GM20000 (cell line): Measurements from ENCODE around the gene TAS2R10.

Experiments used
- DNase-seq: peaks from one replicate; pipeline ENCODE4 v3.0.0; 2012; ENCODE audit warnings: low spot score
- CTCF ChIP-seq: IDR thresholded peaks from 2 replicates; pipeline ENCODE4 v1.5.1; 2012; ENCODE audit warnings: mild to moderate bottlenecking, control low read depth; ENCODE audit errors: extremely low read depth, missing control alignments

The TAS2R10 gene

GRCh38 chr12:10826258-10826657 lies at the start of gene TAS2R10:
TAS2R10 (minus strand) TSS chr12:10826358; CDS start chr12:10826269, 89 bp downstream.
- DNase-seq: no peak
- TF ChIP-seq CTCF: no peak

GRCh38 chr12:10873378-10873777 lies 47.2 kb upstream of the TAS2R10 start:
- TF ChIP-seq CTCF: no peak
- DNase-seq: no peak

- DNase-seq: no peak
- TF ChIP-seq CTCF: no peak
Measured at GRCh38 chr12:10867381-10867780, 41.2 kb upstream of the TAS2R10 start.

GRCh38 chr12:10863512-10864218 lies 37.5 kb upstream of the TAS2R10 start:
- no peak for DNase-seq
- TF ChIP-seq CTCF: no peak

GRCh38 chr12:10861366-10861765 lies 35.2 kb upstream of the TAS2R10 start:
- no peak for TF ChIP-seq CTCF
- DNase-seq: no peak

- TF ChIP-seq CTCF: no peak
- DNase-seq: no peak
Measured at GRCh38 chr12:10855807-10856206, 29.6 kb upstream of the TAS2R10 start.

GRCh38 chr12:10853776-10854175 lies 27.6 kb upstream of the TAS2R10 start:
- no peak for DNase-seq

More at GRCh38 chr12:10853776-10854175, 27.6 kb upstream of the TAS2R10 start:
- no peak for TF ChIP-seq CTCF
